Fibroblast of villous mesenchyme (primary cell): ENCODE measurements around the gene ANKMY2. TPM values are rescaled to one million over a fixed set of nuclear protein-coding genes. Genes with fewer than 3 reads are reported as not detected.

Experiments used
- DNase-seq: peaks from one replicate; pipeline ENCODE4 v3.0.0-alpha.2; 2010; ENCODE audit warnings: low read depth
- H3K4me3 ChIP-seq: 2 replicates; pipeline ENCODE4 v1.5.1; 2011; ENCODE audit warnings: low read depth, mild to moderate bottlenecking, low read length
- total RNA-seq: library from RNA; depleted of rRNA; stranded (reverse); fragments of >200 nt; gene quantifications from 2 replicates; pipeline ENCODE4 v1.2.3, GENCODE V29; 2012
- TF ChIP-seq, protein P1 (sequence below): IDR thresholded peaks from 2 replicates; pipeline ENCODE4 v1.5.1; 2012; ENCODE audit warnings: low read depth, mild to moderate bottlenecking, low read length; ENCODE audit not compliant: insufficient read depth

Gene ANKMY2
- total RNA-seq, 1 donor: 28.5 TPM

DNA sequence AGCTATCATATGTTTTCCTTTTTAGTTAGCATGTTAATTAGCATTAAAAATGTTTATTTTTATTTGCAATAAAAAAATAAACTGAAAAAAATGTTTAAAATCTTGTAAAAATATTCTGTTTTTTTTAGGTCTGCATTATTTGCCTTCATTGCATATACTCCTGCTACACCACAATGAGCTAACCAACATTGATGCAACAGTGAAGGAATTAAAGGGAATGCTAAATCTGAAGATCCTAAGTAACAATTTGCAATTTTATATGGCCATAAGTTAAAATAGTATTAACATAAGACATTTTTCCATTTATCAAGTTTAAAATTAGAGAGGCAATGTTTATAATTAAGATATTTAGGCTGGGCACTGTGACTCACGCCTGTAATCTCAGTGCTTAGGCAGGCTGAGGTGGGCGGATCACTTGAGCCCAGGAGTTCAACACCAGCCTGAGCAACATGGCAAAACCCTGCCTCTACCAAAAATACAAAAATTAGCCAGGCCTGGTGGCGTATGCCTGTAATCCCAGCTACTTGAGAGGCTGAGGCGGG, 86.7 kb downstream of the ANKMY2 start:
- H3K4me3 ChIP-seq: no peak overlapping the region
- DNase-seq: no peak
- TF ChIP-seq, protein P1, sequence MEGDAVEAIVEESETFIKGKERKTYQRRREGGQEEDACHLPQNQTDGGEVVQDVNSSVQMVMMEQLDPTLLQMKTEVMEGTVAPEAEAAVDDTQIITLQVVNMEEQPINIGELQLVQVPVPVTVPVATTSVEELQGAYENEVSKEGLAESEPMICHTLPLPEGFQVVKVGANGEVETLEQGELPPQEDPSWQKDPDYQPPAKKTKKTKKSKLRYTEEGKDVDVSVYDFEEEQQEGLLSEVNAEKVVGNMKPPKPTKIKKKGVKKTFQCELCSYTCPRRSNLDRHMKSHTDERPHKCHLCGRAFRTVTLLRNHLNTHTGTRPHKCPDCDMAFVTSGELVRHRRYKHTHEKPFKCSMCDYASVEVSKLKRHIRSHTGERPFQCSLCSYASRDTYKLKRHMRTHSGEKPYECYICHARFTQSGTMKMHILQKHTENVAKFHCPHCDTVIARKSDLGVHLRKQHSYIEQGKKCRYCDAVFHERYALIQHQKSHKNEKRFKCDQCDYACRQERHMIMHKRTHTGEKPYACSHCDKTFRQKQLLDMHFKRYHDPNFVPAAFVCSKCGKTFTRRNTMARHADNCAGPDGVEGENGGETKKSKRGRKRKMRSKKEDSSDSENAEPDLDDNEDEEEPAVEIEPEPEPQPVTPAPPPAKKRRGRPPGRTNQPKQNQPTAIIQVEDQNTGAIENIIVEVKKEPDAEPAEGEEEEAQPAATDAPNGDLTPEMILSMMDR: no peak

DNA sequence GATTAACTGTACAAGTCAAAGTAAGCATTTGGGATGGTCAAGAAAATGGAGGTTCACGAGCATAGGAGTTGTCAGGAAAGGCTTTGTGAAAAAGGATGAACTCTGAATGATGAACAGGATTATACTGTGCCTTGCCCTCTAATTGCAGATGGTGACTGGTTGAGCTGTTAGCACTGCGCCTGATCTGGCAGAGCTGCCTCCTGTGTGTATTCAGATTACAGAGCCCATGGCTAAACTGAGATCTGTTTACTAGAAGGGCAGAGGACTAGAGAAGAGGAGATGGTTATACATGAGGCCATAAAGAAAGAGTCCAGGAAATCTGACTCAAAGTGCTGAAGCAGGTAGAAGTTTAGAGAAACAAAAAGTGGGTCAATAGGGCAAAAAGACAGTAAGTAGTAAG, 89.2 kb downstream of the ANKMY2 start:
- DNase-seq: no peak
- H3K4me3 ChIP-seq: no peak overlapping the region
- TF ChIP-seq, protein P1: no peak

DNA sequence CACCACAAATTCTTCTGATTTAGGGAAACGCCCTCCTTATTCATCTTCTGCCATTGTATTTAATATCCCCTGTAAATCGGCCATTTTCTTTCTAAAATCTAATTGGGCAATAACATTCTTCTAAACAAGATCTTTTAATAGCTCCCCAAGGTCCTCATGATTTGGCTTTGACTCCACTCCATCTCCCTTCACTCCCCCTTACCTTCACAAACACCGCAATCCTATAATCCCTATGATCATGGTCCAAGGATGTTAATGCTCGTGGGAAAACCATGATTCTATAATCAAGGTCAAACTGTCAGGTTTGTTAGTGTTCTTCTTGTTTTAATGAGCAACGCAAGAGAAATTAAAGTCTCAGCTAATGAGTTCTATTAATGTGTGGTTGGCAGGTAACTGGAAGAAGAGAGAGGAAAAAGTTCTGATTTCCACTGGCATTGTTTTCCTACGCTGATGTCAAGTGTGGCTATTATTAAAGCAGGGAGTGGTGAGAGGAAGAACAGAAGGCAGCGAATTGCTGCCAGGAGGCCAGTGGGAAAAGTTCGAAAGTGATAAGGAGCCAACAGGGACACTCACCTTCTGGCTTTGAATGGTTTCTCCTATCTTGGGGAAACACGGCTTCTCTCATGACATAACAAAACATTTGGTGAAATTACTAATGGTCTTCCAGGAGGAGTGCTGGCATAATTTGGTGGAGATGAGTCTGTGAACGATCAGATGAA, 90.9 kb downstream of the ANKMY2 start:
- TF ChIP-seq, protein P1: no peak
- no peak overlapping the region for H3K4me3 ChIP-seq
- no peak for DNase-seq

DNA sequence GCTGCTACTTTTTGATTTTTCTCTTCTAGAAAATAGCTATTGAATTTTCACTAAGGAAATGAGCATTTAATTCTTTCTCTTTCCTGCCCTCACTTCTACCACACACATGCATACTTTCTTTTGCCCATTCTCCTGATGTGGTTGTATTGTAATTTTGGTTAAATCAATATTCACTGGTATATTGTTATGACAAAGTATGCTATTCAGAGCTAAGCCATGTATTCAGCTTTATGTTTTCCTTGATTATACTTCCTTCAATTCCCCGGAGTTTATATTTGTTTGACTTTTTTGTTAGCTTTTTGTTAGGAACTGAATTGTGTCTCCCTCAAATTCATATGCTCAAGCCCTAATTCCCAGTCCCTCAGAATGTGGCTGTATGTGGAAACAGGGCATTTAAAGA, 94.9 kb downstream of the ANKMY2 start:
- no peak overlapping the region for H3K4me3 ChIP-seq
- TF ChIP-seq, protein P1: no peak
- no peak for DNase-seq

Other genes starting within 250 kb of the ANKMY2 start
- 1.6 and 2.6 TPM in 2 replicates for gene CRPPA, start 224.2 kb downstream of the ANKMY2 start, total RNA-seq
- gene SOSTDC1, start 180.0 kb downstream of the ANKMY2 start, total RNA-seq: not detected in 2 replicates
- not detected in 2 replicates for gene LRRC72, start 118.9 kb downstream of the ANKMY2 start, total RNA-seq
- 48.0 and 53.5 TPM in 2 replicates for gene BZW2, start 427 bp upstream of the ANKMY2 start, total RNA-seq
- gene TSPAN13, start 108.0 kb upstream of the ANKMY2 start, total RNA-seq: 8.7 and 10.8 TPM in 2 replicates
- gene AGR2, start 159.2 kb upstream of the ANKMY2 start, total RNA-seq: not detected in 2 replicates
- not detected in 2 replicates for gene AGR3, start 236.2 kb upstream of the ANKMY2 start, total RNA-seq